Activated CD8-positive, alpha-beta memory T cell treated with anti-CD3 and anti-CD28 coated beads for 36 hours (primary cell): ENCODE measurements around the gene UEVLD. TPM values are rescaled to one million over a fixed set of nuclear protein-coding genes. Genes with fewer than 3 reads are reported as not detected.

ENCODE experiments used
- CTCF ChIA-PET: fragments of 350-600 bp; sonication (Branson Sonifier 250); formaldehyde crosslinking; loops from one replicate; lab custom pipeline; 2021; ENCODE audit warnings: antibody characterized with exemption; lab: Charles Lee
- POLR2A ChIA-PET: fragments of 350-600 bp; sonication (Branson Sonifier 250); formaldehyde crosslinking; loops from one replicate; lab custom pipeline; 2021; ENCODE audit warnings: antibody characterized with exemption; lab: Charles Lee
- total RNA-seq, 2 experiments: library from RNA; stranded (reverse); gene quantifications; one replicate each; pipeline ENCODE4 v1.2.3, GENCODE V29; 2021

UEVLD gene
- total RNA-seq, 2 experiments from 2014 or later: 17.6 to 19.3 TPM

- POLR2A ChIA-PET: interaction anchor here (0.5 to 2.2 kb wide), 13 partner anchors 50 to 214 kb away, joined by 3 to 13 read pairs (median 4); partner anchors contain the start of genes GTF2H1, HPS5, LDHA and SPTY2D1
Observed at GRCh38 chr11:18526521-18527296, 61.8 kb downstream of the UEVLD start, which contains the start of gene TSG101. TSG101 (minus strand) TSS chr11:18526942; CDS start chr11:18526816, 126 bp downstream.

GRCh38 chr11:18526130-18526520 is 62.4 kb downstream of the UEVLD start:
- ChIA-PET POLR2A (interaction anchor here (0.6 to 2.2 kb wide), 11 partner anchors 10 to 214 kb away, joined by 3 to 13 read pairs (median 3); partner anchors contain the start of genes GTF2H1, HPS5, LDHA and SPTY2D1), CTCF (interaction anchor here (0.8 to 2.7 kb wide), 7 partner anchors 14 to 282 kb away, joined by 3 to 9 read pairs (median 3); partner anchors contain the start of gene SPTY2D1)

More at GRCh38 chr11:18526521-18527296, 61.8 kb downstream of the UEVLD start, which contains the start of gene TSG101:
- CTCF ChIA-PET: interaction anchor here (0.8 to 2.7 kb wide), 8 partner anchors 14 to 282 kb away, joined by 3 to 9 read pairs (median 3); partner anchors contain the start of gene SPTY2D1

GRCh38 chr11:18524248-18524647 is 64.3 kb downstream of the UEVLD start:
- CTCF ChIA-PET: no interaction called here
- POLR2A ChIA-PET: interaction anchor here (1.2 kb wide), 1 partner anchor 130 kb away, joined by 3 read pairs; the partner anchor contains the start of gene LDHA

GRCh38 chr11:18523084-18523483 is 65.5 kb downstream of the UEVLD start:
- ChIA-PET POLR2A (no interaction called here), CTCF (no interaction called here)

- POLR2A ChIA-PET: no interaction called here
- CTCF ChIA-PET: no interaction called here
Observed at GRCh38 chr11:18522388-18522787, 66.1 kb downstream of the UEVLD start.

- CTCF ChIA-PET: interaction anchor here (0.5 to 0.6 kb wide), 3 partner anchors 33 to 1167 kb away, joined by 3 to 6 read pairs (median 3); no protein-coding TSS in a partner anchor
- POLR2A ChIA-PET: no interaction called here
Observed at GRCh38 chr11:18521122-18521521, 67.4 kb downstream of the UEVLD start.

GRCh38 chr11:18502352-18502751 is 86.2 kb downstream of the UEVLD start:
- CTCF ChIA-PET: no interaction called here
- POLR2A ChIA-PET: no interaction called here

GRCh38 chr11:18501629-18502028 is 86.9 kb downstream of the UEVLD start:
- ChIA-PET CTCF (no interaction called here), POLR2A (no interaction called here)

- POLR2A ChIA-PET: no interaction called here
- CTCF ChIA-PET: no interaction called here
Observed at GRCh38 chr11:18498039-18498438, 90.5 kb downstream of the UEVLD start.

GRCh38 chr11:18495703-18496102 is 92.8 kb downstream of the UEVLD start:
- ChIA-PET POLR2A (no interaction called here), CTCF (interaction anchor here (0.7 kb wide), 1 partner anchor 28 kb away, joined by 3 read pairs; no protein-coding TSS in a partner anchor)

- POLR2A ChIA-PET: no interaction called here
- CTCF ChIA-PET: interaction anchor here (0.7 to 1.2 kb wide), 2 partner anchors 28 to 45 kb away, joined by 3 read pairs; no protein-coding TSS in a partner anchor
Observed at GRCh38 chr11:18495271-18495670, 93.3 kb downstream of the UEVLD start.

- POLR2A ChIA-PET: interaction anchor here (0.6 kb wide), 1 partner anchor 89 kb away, joined by 3 read pairs; no protein-coding TSS in a partner anchor
- CTCF ChIA-PET: no interaction called here
Observed at GRCh38 chr11:18493310-18493709, 95.2 kb downstream of the UEVLD start.

GRCh38 chr11:18492888-18493287 is 95.6 kb downstream of the UEVLD start:
- POLR2A ChIA-PET: interaction anchor here (0.6 kb wide), 1 partner anchor 89 kb away, joined by 3 read pairs; no protein-coding TSS in a partner anchor
- CTCF ChIA-PET: no interaction called here

GRCh38 chr11:18491924-18492323 is 96.6 kb downstream of the UEVLD start:
- ChIA-PET POLR2A (no interaction called here), CTCF (no interaction called here)

- ChIA-PET POLR2A (no interaction called here), CTCF (interaction anchor here (0.8 kb wide), 1 partner anchor 274 kb away, joined by 3 read pairs; no protein-coding TSS in a partner anchor)
Observed at GRCh38 chr11:18490736-18491485, 97.6 kb downstream of the UEVLD start.

GRCh38 chr11:18490319-18490718 is 98.2 kb downstream of the UEVLD start:
- POLR2A ChIA-PET: no interaction called here
- CTCF ChIA-PET: interaction anchor here (0.8 kb wide), 1 partner anchor 274 kb away, joined by 3 read pairs; no protein-coding TSS in a partner anchor

- ChIA-PET CTCF (no interaction called here), POLR2A (no interaction called here)
Observed at GRCh38 chr11:18485913-18486528, 102.5 kb downstream of the UEVLD start.
